NCI-H1092 (cell line): ENCODE data around the gene HSFY1.
"Not testable (repeated sequence)": the region's sequence is repeated elsewhere in the genome, so short reads cannot be mapped to it uniquely, and the experiment has no call there.

ENCODE experiments used
- DNase-seq: peaks from one replicate; lab custom pipeline; 2025; lab: John Stamatoyannopoulos, UW

The HSFY1 gene, protein sequence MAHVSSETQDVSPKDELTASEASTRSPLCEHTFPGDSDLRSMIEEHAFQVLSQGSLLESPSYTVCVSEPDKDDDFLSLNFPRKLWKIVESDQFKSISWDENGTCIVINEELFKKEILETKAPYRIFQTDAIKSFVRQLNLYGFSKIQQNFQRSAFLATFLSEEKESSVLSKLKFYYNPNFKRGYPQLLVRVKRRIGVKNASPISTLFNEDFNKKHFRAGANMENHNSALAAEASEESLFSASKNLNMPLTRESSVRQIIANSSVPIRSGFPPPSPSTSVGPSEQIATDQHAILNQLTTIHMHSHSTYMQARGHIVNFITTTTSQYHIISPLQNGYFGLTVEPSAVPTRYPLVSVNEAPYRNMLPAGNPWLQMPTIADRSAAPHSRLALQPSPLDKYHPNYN

DNA sequence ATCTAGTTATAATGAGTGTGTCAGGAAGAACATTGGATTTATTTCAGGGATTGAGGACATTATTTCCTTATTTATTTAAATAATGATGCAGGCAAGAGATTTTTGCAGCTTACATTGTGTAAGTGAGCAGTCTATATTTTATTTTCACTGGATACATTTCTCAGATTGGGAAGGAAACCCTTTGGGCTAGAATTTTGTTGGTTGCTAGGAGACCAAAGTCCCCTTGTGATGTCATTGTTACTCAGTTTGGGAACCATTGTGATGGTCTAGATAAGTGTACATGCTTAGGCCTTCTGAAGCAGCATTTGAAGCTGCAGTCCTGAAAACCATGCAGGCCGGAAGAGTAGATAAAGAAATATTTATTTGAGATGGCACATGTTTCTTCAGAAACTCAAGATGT, at the start of gene HSFY1:
Gene HSFY1 (plus strand): TSS at position 301 of the 400 bp plus-strand sequence. CDS start 68 bp downstream, at position 369.
- DNase-seq: not testable (repeated sequence)

DNA sequence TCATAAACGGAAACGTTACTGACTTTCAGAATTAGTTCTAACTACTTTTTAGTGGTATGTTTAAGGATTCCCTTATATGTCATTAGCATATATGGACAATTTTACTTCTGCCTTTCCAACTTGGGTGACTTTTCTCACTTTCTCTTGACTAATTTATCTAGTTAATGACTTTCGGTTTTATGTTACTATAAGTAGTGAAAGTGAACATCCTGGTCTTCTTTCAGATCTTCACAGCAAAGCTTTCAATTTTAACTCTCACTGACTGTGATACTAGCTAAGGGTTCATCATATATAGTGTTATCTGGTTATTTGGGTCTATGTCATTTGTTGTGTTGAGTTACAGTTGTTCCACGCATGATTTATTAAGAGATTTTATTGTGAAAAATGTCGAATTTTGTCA, 42.3 kb upstream of the HSFY1 start:
- DNase-seq: not testable (repeated sequence)

DNA sequence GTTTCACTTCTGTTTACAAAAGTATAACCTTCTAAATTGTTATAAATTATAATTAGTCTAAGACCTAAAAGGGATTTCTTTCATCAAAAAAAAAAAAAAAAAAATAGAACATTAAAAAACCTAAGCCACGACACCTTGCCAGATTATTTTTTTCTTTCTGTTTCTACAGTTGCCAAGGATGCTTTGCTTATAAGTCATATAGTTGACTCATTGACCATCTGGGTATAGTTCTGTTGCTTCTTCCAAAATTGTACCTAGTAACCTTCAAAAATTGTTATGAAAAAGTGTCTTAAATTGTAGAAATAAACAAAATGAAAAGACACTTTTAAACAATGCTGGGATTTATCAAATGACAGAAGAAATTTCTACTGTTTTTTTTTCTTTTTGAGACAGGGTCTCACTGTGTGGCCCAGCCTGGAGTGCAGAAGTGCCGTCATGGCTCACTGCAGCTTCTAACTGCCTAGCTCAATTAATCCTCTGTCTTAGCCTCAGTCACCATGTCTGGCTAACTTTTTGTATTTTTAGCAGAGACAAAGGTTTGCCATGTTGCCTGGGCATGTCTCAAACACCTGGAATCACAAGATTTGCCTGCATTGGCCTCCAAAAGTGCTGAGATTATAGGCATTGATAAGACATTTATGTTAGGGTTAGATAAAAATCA, 15.4 kb upstream of the HSFY1 start:
- not testable (repeated sequence) for DNase-seq

DNA sequence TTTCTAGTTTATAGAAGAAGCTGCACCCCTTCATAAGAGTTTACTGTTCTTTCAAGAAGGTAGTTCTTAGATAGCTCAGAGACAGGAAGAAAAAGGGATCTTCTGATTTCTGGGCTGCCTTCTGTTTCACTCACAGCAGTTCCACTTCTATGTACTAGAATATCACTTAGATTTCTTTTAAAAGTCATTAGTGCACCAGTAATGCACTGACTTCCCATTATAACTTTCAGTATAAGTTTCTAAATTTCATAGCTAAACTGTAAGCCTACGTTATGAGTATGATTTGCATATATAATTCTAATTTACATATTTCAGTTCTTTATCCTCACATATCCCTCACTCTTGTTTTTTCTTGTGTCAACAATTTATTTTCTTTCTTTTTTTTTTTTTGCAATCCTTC, 7.6 kb upstream of the HSFY1 start:
- DNase-seq: not testable (repeated sequence)

DNA sequence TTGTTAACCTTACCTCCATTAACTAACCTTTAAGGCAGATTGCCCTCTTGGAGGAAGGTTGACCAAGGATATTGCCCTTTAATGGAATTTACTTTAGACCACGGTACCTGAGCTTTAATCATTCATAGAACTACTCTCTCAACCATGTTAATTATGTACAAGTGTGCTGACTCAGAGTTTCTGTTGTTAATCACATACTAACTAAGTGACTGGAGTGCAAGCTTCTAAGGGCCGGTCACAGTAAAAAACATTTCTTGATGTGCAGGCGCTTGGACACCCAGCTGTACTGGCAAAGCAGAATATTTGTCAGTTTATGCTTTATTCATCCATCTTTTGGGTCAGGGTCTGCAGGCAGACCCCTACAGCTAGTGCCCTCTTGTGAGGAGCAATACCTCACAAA, 6.6 kb downstream of the HSFY1 start:
- DNase-seq: not testable (repeated sequence)

DNA sequence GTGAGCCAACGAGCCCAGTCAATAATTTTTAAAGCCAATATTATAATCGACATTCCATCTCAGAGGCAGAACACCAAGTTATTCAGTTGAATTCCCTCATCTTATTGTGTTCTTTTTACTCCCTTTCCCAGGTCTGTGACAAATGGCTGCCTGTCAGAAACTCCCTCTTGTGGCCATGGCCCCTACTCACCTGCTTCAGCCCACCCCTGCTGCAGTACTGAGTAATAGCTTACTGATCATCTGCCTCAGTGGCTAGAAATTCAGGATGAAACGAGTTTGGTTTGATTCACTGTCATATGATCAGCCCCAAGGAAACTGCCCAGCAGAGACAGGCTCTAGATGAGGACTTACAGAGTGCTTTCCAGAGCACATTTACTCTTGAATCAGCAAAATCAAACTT, 19.4 kb downstream of the HSFY1 start:
- DNase-seq: not testable (repeated sequence)
